Smooth muscle cell (in vitro differentiated cells): ENCODE results near the gene SLC7A7. TPM values are rescaled to one million over a fixed set of nuclear protein-coding genes. Genes with fewer than 3 reads are reported as not detected.
"Not testable (repeated sequence)": the region's sequence is repeated elsewhere in the genome, so short reads cannot be mapped to it uniquely, and the experiment has no call there.

Source experiments
- DNase-seq: peaks from one replicate; lab custom pipeline; 2025; ENCODE audit not compliant: unreplicated experiment; lab: John Stamatoyannopoulos, UW
- H2AFZ ChIP-seq: fragments of 200-600 bp; sonication (generic); 2 replicates; pipeline ENCODE4 v1.6.0; 2016; ENCODE audit warnings: antibody characterized with exemption, low read depth, mild to moderate bottlenecking
- H3F3A ChIP-seq: fragments of 200-600 bp; sonication (generic); 2 replicates; pipeline ENCODE4 v1.6.0; 2017; ENCODE audit warnings: antibody characterized with exemption, low read depth
- H3K27ac ChIP-seq: fragments of 200-600 bp; sonication (generic); 2 replicates; pipeline ENCODE4 v1.5.1; 2016; ENCODE audit warnings: low read depth, mild to moderate bottlenecking
- H3K27me3 ChIP-seq: fragments of 200-600 bp; sonication (generic); 2 replicates; pipeline ENCODE4 v1.6.1; 2016; ENCODE audit warnings: low read depth, mild to moderate bottlenecking
- H3K36me3 ChIP-seq: fragments of 200-600 bp; sonication (generic); 2 replicates; pipeline ENCODE4 v1.5.1; 2016; ENCODE audit warnings: low read depth
- H3K4me1 ChIP-seq: fragments of 200-600 bp; sonication (generic); 2 replicates; pipeline ENCODE4 v1.5.1; 2016; ENCODE audit warnings: low read depth
- H3K4me2 ChIP-seq: fragments of 200-600 bp; sonication (generic); 2 replicates; pipeline ENCODE4 v1.6.0; 2016; ENCODE audit warnings: mild to moderate bottlenecking
- H3K4me3 ChIP-seq: fragments of 200-600 bp; sonication (generic); 2 replicates; pipeline ENCODE4 v1.5.1; 2016; ENCODE audit warnings: mild to moderate bottlenecking
- H3K79me2 ChIP-seq: fragments of 200-600 bp; sonication (generic); 2 replicates; pipeline ENCODE4 v1.6.0; 2016; ENCODE audit warnings: low read depth, mild to moderate bottlenecking
- H3K9ac ChIP-seq: fragments of 200-600 bp; sonication (generic); 2 replicates; pipeline ENCODE4 v1.6.0; 2016; ENCODE audit warnings: low read depth
- H3K9me3 ChIP-seq: fragments of 200-600 bp; sonication (generic); replicated peaks from 2 replicates; pipeline ENCODE4 v1.5.1; 2016; ENCODE audit warnings: low read depth
- H4K20me1 ChIP-seq: fragments of 200-600 bp; sonication (generic); 2 replicates; pipeline ENCODE4 v1.6.0; 2016; ENCODE audit warnings: low read depth
- WGBS: methylation state at CpG from one replicate; pipeline ENCODE4 v1.1.7; 2016; ENCODE audit warnings: low lambda C conversion rate; 5-methylcytosine and 5-hydroxymethylcytosine counted together
- polyA plus RNA-seq: library from polyadenylated mRNA; unstranded; fragments of >200 nt; fragmentation: Nextera tagmentation; extraction: Ambion mirVana; gene quantifications from 2 replicates; pipeline ENCODE4 v1.2.1, GENCODE V29; 2016
- total RNA-seq: library from RNA; depleted of rRNA; stranded (reverse); fragments of >200 nt; gene quantifications from 2 replicates; pipeline ENCODE4 v1.2.3, GENCODE V29; 2014
- TF ChIP-seq, protein P1 (sequence below): fragments of 200-600 bp; sonication (generic); IDR thresholded peaks from 2 replicates; pipeline ENCODE4 v1.5.1; 2017; ENCODE audit warnings: borderline replicate concordance, mild to moderate bottlenecking, antibody characterized with exemption; ENCODE audit not compliant: insufficient read depth, poor library complexity, severe bottlenecking

The SLC7A7 gene
- total and polyA plus RNA-seq, 2 experiments from 2014 or later: 10.0 to 18.5 TPM

- Histone ChIP-seq H3K36me3 (no peaks in the 10 kb centered on the region), H3K4me3 (no peak overlapping the region), H2AFZ (no peak overlapping the region), H3K27ac (no peak overlapping the region), H3K4me2 (no peak overlapping the region), H3K9me3 (no peaks in the 10 kb centered on the region), H4K20me1 (no peaks in the 10 kb centered on the region), H3F3A (no peaks in the 10 kb centered on the region), H3K79me2 (no peaks in the 10 kb centered on the region), H3K4me1 (no peaks in the 10 kb centered on the region), H3K9ac (no peak overlapping the region), H3K27me3 (no peaks in the 10 kb centered on the region)
- TF ChIP-seq, protein P1, sequence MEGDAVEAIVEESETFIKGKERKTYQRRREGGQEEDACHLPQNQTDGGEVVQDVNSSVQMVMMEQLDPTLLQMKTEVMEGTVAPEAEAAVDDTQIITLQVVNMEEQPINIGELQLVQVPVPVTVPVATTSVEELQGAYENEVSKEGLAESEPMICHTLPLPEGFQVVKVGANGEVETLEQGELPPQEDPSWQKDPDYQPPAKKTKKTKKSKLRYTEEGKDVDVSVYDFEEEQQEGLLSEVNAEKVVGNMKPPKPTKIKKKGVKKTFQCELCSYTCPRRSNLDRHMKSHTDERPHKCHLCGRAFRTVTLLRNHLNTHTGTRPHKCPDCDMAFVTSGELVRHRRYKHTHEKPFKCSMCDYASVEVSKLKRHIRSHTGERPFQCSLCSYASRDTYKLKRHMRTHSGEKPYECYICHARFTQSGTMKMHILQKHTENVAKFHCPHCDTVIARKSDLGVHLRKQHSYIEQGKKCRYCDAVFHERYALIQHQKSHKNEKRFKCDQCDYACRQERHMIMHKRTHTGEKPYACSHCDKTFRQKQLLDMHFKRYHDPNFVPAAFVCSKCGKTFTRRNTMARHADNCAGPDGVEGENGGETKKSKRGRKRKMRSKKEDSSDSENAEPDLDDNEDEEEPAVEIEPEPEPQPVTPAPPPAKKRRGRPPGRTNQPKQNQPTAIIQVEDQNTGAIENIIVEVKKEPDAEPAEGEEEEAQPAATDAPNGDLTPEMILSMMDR: no peak
- WGBS: 71% methylated on average over 2 of the region's 2 CpGs
- no peak for DNase-seq
Measured at GRCh38 chr14:22735096-22735495, 80.1 kb downstream of the SLC7A7 start.

DNA sequence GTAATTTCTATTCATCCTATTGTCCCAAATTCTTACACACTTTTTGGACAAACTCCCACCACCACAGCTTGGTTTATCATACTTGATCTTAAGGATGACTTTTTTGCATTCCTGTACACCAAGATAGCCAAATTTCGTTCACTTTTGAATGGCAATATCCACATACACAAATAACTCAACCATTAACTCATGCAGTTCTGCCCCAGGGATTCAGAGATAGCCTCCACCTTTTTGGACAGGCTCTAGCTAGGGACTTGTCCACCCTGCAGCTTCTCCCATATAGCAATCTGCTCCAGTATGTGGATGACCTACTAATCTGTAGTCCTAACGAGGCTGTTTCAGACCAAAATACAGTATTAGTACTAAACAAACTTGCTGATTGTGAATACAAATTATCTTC is 81.4 kb downstream of the SLC7A7 start:
- Histone ChIP-seq H3F3A (no peaks in the 10 kb centered on the region), H3K9ac (no peak overlapping the region), H3K27me3 (no peaks in the 10 kb centered on the region), H3K79me2 (no peaks in the 10 kb centered on the region), H3K4me3 (no peak overlapping the region), H3K9me3 (no peaks in the 10 kb centered on the region), H3K4me1 (no peaks in the 10 kb centered on the region), H3K4me2 (no peak overlapping the region), H2AFZ (no peak overlapping the region), H3K36me3 (no peaks in the 10 kb centered on the region), H3K27ac (no peak overlapping the region), H4K20me1 (no peaks in the 10 kb centered on the region)
- TF ChIP-seq, protein P1: no peak
- WGBS: 47% methylated on average over 2 of the region's 2 CpGs
- no peak for DNase-seq

DNA sequence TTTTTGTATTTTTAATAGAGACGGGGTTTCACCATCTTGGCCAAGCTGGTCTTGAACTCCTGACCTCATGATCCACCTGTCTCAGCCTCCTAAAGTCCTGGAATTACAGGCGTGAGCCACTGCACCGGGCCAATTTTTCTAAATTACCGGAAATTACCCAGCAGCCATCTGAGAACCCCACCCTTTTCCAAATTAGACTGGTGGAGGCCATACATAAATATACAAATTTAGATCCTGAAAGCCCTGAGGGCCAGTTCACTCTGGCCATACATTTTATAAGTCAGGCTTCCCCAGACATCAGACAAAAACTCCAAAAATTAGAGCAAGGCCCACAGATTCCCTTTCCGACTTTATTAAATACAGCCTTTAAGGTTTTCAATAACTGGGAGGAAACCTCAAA is 83.2 kb downstream of the SLC7A7 start:
- WGBS: 94% methylated on average over 5 of the region's 5 CpGs
- H3K27ac ChIP-seq, H3K4me3 ChIP-seq, H3K79me2 ChIP-seq, H3K4me1 ChIP-seq, H4K20me1 ChIP-seq, H3K4me2 ChIP-seq, H3K9ac ChIP-seq, H2AFZ ChIP-seq, DNase-seq, H3F3A ChIP-seq, H3K27me3 ChIP-seq, H3K9me3 ChIP-seq, H3K36me3 ChIP-seq: not testable (repeated sequence)

GRCh38 chr14:22726012-22726411 is 89.2 kb downstream of the SLC7A7 start:
- Histone ChIP-seq H3K9me3 (no peaks in the 10 kb centered on the region), H3F3A (no peaks in the 10 kb centered on the region), H3K79me2 (no peaks in the 10 kb centered on the region), H3K4me2 (no peak overlapping the region), H3K27me3 (no peaks in the 10 kb centered on the region), H4K20me1 (no peaks in the 10 kb centered on the region), H2AFZ (no peak overlapping the region), H3K36me3 (no peaks in the 10 kb centered on the region), H3K4me3 (no peak overlapping the region), H3K27ac (no peak overlapping the region), H3K9ac (no peak overlapping the region), H3K4me1 (no peaks in the 10 kb centered on the region)
- DNase-seq: no peak
- TF ChIP-seq, protein P1: no peak
- WGBS: 73% methylated on average over 1 of the region's 1 CpG

DNA sequence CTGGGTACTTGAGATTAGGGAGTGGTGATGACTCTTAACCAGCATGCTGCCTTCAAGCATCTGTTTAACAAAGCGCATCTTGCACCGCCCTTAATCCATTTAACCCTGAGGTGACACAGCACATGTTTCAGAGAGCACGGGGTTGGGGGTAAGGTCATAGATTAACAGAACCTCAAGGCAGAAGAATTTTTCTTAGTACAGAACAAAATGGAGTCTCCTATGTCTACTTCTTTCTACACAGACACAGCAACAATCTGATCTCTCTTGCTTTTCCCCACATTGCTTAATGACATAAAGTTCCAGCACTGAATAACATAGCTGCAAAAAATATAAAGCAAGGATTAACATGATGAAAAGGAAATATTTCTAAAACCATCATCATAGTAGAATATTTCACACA is 89.9 kb downstream of the SLC7A7 start:
- H3K4me3 ChIP-seq, H3K4me2 ChIP-seq, H3K9me3 ChIP-seq, H3K36me3 ChIP-seq, H2AFZ ChIP-seq, H4K20me1 ChIP-seq, H3K27me3 ChIP-seq, H3K4me1 ChIP-seq, H3K27ac ChIP-seq, H3K79me2 ChIP-seq, H3K9ac ChIP-seq, DNase-seq, H3F3A ChIP-seq: not testable (repeated sequence)
- WGBS: 56% methylated on average over 3 of the region's 3 CpGs

- H3K9ac ChIP-seq, H3K9me3 ChIP-seq, H3K4me2 ChIP-seq, H4K20me1 ChIP-seq, H2AFZ ChIP-seq, H3K27me3 ChIP-seq, H3K4me3 ChIP-seq, H3K4me1 ChIP-seq, H3K36me3 ChIP-seq, H3K27ac ChIP-seq, H3K79me2 ChIP-seq, DNase-seq, H3F3A ChIP-seq: not testable (repeated sequence)
- 77% methylated on average over 8 of the region's 8 CpGs for WGBS
Measured at GRCh38 chr14:22724847-22725246, 90.4 kb downstream of the SLC7A7 start.
